ENCODE data around the gene CHRNB4. TPM values are rescaled to one million over a fixed set of nuclear protein-coding genes. Genes with fewer than 3 reads are reported as not detected.

The CHRNB4 gene
- total RNA-seq, 4 donors from 2014 or later = 0.27 to 0.32 TPM; not detected in 2

- no peak for DNase-seq
- in situ Hi-C loops (cut with MboI; ENCODE audit: low pct_ligation_motif_present in 1 of 4, low pct_unique_long_range_greater_than_20kb in 1 of 4, low sequenced_read_pairs in 3 of 4) (no loop called here), intact Hi-C loops (cut with DNase I; ENCODE audit: low total_unique reads) (no loop called here)
- H3K36me3 ChIP-seq = no peaks in the 10 kb centered on the region
- TF ChIP-seq POLR2A (IDR thresholded peaks at IDR 0.05) (no peak), EP300 (IDR thresholded peaks at IDR 0.05; ENCODE audit: low read depth) (no peak), POLR2AphosphoS5 (IDR thresholded peaks at IDR 0.05) (no peak), CTCF (IDR thresholded peaks at IDR 0.05) (no peak)
- no peaks in the 10 kb centered on the region for H3K9me3 ChIP-seq
- no peak overlapping the region for H3K4me3 ChIP-seq
- no peak overlapping the region for H3K27ac ChIP-seq
- H3K27me3 ChIP-seq = no peaks in the 10 kb centered on the region
- no peaks in the 10 kb centered on the region for H3K4me1 ChIP-seq
Observed at GRCh38 chr15:78599189-78599588, 41.8 kb downstream of the CHRNB4 start.

- DNase-seq = no peak
- TF ChIP-seq CTCF (IDR thresholded peaks at IDR 0.05) (no peak), EP300 (IDR thresholded peaks at IDR 0.05; ENCODE audit: low read depth) (no peak)
- Histone ChIP-seq H3K4me3 (no peak overlapping the region), H3K9me3 (no peaks in the 10 kb centered on the region), H3K27me3 (no peaks in the 10 kb centered on the region), H3K36me3 (no peaks in the 10 kb centered on the region), H3K4me1 (no peaks in the 10 kb centered on the region), H3K27ac (no peak overlapping the region)
- in situ Hi-C loops (cut with MboI; ENCODE audit: low pct_ligation_motif_present in 1 of 4, low pct_unique_long_range_greater_than_20kb in 1 of 4, low sequenced_read_pairs in 3 of 4) = no loop called here
- intact Hi-C loops (cut with DNase I; ENCODE audit: low total_unique reads) = no loop called here
- WGBS, 2 donors (ENCODE audit: low coverage in 1 of 2) = 91 to 93% methylated on average over 3 of the region's 3 CpGs
Observed at GRCh38 chr15:78598348-78598747, 42.7 kb downstream of the CHRNB4 start.

DNA sequence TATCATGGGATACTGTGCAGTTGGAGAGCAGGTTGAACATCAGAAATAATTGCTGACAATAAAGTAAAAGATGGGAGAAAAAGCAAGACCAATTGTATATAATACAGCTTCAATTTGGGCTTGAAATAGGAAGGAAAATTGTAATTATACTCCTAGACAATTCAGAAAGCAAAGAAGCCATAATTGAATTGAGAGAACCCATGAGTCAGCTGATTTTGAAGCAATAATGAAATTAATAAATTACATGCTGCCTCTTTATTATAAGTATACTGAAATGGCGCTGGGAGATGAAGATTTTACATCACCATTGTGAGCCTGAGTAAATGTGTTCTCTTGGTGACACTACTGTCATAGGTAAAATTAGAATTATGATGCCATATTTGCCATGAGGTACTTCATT lies 43.4 kb downstream of the CHRNB4 start:
- no peaks in the 10 kb centered on the region for H3K27me3 ChIP-seq
- H3K9me3 ChIP-seq = no peaks in the 10 kb centered on the region
- no peak overlapping the region for H3K4me3 ChIP-seq
- TF ChIP-seq POLR2AphosphoS5 (IDR thresholded peaks at IDR 0.05) = no peak
- no peak for TF ChIP-seq EP300 (IDR thresholded peaks at IDR 0.05; ENCODE audit: low read depth)
- TF ChIP-seq POLR2A (IDR thresholded peaks at IDR 0.05) = no peak
- 89 to 100% methylated on average over 1 of the region's 1 CpG for WGBS, 2 donors (ENCODE audit: low coverage in 1 of 2)
- no peak overlapping the region for H3K27ac ChIP-seq
- no peak for DNase-seq
- in situ Hi-C loops (cut with MboI; ENCODE audit: low pct_ligation_motif_present in 1 of 4, low pct_unique_long_range_greater_than_20kb in 1 of 4, low sequenced_read_pairs in 3 of 4) = no loop called here
- no peaks in the 10 kb centered on the region for H3K4me1 ChIP-seq
- no peaks in the 10 kb centered on the region for H3K36me3 ChIP-seq
- intact Hi-C loops (cut with DNase I; ENCODE audit: low total_unique reads) = no loop called here

DNA sequence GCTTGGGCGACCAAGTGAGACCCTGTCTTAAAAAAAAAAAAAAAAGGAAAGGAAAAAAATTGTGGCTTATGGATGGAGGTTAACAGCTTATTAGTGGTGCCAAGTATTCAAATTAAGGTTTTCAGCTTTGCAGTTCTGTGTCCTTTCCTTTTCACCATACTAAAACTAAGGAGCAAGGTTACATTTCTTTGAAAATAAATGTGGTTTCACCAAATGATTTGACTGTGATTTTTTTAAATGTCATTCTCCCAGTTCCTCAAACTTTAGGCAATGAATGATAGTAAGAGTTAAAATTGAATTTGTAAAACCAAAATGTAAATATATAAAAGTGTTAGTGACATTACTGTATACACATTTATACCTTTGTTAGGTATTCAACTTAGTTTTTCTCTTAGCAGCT lies 66.1 kb downstream of the CHRNB4 start:
- intact Hi-C loops (cut with DNase I; ENCODE audit: low total_unique reads) (no loop called here), in situ Hi-C loops (cut with MboI; ENCODE audit: low pct_ligation_motif_present in 1 of 4, low pct_unique_long_range_greater_than_20kb in 1 of 4, low sequenced_read_pairs in 3 of 4) (no loop called here)
- H3K4me3 ChIP-seq = no peak overlapping the region
- TF ChIP-seq CTCF (IDR thresholded peaks at IDR 0.05) = no peak
- TF ChIP-seq POLR2A (IDR thresholded peaks at IDR 0.05) = no peak
- no peak overlapping the region for H3K27ac ChIP-seq
- 93 to 100% methylated on average over 1 of the region's 1 CpG for WGBS, 2 donors (ENCODE audit: low coverage in 1 of 2)
- no peaks in the 10 kb centered on the region for H3K4me1 ChIP-seq
- H3K36me3 ChIP-seq = no peaks in the 10 kb centered on the region
- no peak for DNase-seq
- no peaks in the 10 kb centered on the region for H3K27me3 ChIP-seq
- H3K9me3 ChIP-seq = no peaks in the 10 kb centered on the region

Small RNA genes within 50 kb of the gene (small RNA-seq; reads per million reads assigned to genes)
- gene AC067863.2 = 0 reads per million in 4 donors

Other genes starting within 250 kb of the CHRNB4 start
- gene IREB2, start 203.0 kb downstream of the CHRNB4 start, total RNA-seq = 10 to 100 TPM; 20.1 to 71.7 (median 40.7) TPM
- 1 to 10 TPM; 4.5 to 7.6 (median 6.5) TPM for gene HYKK, start 133.6 kb downstream of the CHRNB4 start, total RNA-seq
- 100 to 1,000 TPM in 2 of 4 donors, 10 to 100 TPM in 2; 22.8 to 113 (median 76.4) TPM for gene PSMA4, start 100.8 kb downstream of the CHRNB4 start, total RNA-seq
- 1 to 10 TPM in 1 of 4 donors, under 1 TPM in 2, not detected in 1; 0.48 to 3.8 (median 0.82) TPM for gene CHRNA5, start 75.7 kb downstream of the CHRNB4 start, total RNA-seq
- gene CHRNA3, start 20.2 kb downstream of the CHRNB4 start, total RNA-seq = 1 to 10 TPM in 3 of 4 donors, under 1 TPM in 1; 1.00 to 6.0 (median 3.4) TPM
- 1 to 10 TPM in 3 of 4 donors, under 1 TPM in 1; 0.95 to 4.8 (median 1.7) TPM for gene ADAMTS7, start 170.3 kb upstream of the CHRNB4 start, total RNA-seq
- 100 to 1,000 TPM; 149 to 330 (median 235) TPM for gene MORF4L1, start 231.7 kb upstream of the CHRNB4 start, total RNA-seq